HG03354 (cell line): ENCODE measurements around the gene HDAC4.

Source experiments
- ATAC-seq: cut with Tn5 transposase; IDR thresholded peaks from one replicate; pipeline ENCODE4 v1.9.1; 2021; ENCODE audit warnings: mild to moderate bottlenecking; ENCODE audit not compliant: unreplicated experiment, poor library complexity, severe bottlenecking

Gene HDAC4

GRCh38 chr2:239156516-239157265, 244.1 kb downstream of the HDAC4 start:
- ATAC-seq: no peak

DNA sequence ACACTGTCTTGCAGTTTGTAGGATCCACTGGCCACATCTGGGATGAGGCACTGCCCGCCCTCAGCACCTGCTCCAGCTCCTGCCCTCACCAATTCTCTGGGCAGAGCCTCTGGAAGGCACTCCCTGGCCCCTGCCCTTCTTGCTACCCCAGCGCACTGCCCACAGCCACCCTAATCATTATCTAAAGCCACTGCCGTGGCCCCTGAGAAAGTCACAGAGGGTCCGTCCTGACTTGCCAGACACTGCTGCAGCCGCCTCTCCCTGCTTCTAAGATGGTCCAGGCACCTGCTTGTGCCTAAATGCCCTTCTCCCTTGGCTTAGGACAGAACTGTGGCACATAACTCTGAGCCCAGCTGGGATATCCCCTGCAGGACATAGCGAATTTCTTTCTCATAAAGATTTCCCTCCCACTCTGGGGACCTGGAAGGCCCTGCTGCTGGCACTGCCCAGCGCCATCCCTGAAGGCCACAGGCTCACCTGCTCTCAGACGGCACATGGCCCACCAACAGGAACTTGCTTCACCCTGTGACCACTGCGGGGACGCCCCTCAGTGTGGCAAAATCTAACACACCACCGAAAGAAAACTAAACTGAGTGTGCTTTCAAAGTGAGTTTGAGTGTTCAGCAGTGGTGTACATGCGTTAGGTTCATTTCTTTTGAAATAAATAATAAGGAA, 244.9 kb downstream of the HDAC4 start:
- no peak for ATAC-seq

GRCh38 chr2:239154971-239155805, 245.6 kb downstream of the HDAC4 start:
- ATAC-seq: no peak

GRCh38 chr2:239153806-239154591, 246.8 kb downstream of the HDAC4 start:
- no peak for ATAC-seq

- ATAC-seq: no peak
Observed at GRCh38 chr2:239152916-239153305, 247.9 kb downstream of the HDAC4 start.

DNA sequence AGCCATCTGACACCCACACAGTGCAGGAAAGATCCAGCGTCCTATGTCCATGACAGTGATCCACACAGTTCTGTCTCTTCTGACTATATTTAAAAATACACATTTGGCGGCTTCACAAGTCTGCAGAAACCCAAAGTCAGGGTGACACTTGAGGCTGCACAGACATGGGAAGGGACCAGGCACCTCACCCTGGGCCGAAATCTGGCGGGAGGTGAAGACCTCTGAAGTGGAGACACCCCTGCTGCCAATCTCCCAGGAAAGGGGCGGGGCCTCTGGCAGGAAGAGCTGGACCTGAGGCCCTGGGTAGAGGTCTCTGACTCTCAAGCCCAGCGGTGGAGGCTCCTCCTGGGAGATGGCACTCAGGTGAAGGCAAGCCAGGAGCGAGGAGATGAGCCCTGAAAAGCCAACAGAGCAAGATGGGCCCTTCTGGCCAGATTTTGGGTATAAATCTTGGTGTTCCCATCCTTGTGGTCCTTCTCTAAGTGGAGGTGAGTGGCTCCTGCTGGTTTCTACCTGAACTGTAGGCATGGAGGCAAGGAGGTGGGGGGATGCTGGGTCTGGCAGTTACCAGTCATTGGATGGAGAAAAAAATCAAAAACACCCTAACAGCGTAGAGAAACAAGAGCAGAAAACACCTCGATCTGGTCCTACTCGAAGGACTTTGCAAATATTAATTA, 248.4 kb downstream of the HDAC4 start:
- no peak for ATAC-seq

DNA sequence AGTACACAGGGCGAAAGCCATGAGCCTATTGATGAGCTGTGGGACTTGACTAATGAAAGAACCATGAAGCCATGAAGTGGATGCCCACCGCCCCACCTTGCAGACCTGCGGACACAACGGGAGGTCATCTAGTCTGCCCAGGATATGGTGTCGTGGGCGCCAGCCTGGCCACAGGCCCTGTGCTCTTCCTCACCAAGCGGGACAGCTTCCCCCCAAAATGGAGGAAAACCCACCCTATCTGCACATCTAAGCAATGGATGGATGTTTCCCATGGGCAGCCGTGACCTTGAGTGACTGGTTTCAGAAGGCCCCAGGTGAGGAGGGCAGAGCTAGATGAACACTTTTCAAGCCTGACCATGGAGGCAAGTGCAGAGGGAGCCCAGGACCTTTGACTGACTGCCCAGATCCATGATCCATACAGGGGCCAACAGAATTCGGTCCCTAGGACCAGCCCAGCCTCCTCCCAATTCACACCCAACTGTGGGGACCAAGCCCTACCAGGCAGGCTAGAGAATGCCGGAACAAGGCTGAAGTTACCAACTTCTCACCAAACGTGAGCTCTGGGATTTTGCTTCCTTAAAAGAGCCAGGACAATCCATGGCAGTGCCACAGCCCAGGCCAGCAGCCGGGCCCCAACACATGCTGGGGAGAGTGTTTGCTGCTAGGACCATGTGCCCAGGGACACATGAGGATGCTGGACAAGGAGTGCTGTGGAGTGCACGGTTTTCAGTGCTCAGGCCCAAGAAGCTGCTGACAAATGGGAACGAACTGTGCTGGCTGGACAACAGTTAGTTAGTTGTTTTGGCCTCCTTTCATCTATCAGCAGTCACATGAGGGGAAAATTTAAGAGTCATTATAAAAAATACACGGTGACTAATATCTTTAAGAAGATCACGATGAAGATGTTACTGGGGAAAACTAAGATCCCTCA, 249.4 kb downstream of the HDAC4 start:
- no peak for ATAC-seq

DNA sequence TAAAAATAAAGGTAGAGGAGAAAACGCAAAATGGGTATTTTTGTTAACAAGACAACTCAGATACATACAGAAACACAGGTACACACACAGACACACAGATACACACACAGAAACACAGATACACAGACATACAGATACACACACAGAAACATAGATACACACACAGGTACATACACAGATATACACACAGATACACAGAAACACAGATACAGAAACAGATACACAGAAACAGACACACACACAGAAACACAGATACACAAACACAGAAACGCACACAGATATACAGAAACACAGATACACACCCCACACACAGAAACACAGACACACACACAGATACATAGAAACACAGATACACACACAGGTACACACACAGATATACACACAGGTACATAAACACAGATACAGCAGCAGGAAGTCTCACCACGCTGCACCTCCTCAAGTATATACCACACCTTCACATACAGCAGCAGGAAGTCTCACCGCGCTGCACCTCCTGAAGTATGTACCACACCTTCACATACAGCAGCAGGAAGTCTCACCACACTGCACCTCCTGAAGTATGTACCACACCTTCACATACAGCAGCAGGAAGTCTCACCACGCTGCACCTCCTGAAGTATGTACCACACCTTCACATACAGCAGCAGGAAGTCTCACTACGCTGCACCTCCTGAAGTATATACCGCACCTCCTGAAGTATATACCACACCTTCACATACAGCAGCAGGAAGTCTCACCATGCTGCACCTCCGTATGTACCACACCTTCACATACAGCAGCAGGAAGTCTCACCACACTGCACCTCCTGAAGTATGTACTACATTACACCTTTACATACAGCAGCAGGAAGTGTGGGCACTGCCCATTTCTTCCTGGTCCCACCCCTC, 250.5 kb downstream of the HDAC4 start:
- ATAC-seq: no peak

DNA sequence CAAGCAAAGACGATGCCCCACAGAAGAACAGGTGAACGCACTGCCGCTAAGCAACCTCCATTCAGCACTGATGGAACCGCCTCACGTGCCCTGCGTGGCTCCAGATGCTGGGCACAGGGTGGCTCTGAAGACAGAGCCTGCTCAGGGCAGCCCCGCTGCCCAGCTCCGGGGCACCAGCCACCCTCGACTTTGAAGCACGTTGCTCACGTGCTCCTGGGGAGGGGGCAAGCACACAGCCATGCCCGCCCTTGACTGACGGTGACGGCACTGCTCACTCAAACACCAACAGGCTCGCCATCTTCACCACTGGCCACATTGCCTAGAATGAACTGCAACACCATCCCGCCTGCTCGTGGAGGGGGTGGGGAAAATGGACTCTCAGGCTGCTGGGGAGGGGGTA, 251.3 kb downstream of the HDAC4 start:
- ATAC-seq: no peak

GRCh38 chr2:239148495-239149200, 252.2 kb downstream of the HDAC4 start:
- ATAC-seq: no peak

DNA sequence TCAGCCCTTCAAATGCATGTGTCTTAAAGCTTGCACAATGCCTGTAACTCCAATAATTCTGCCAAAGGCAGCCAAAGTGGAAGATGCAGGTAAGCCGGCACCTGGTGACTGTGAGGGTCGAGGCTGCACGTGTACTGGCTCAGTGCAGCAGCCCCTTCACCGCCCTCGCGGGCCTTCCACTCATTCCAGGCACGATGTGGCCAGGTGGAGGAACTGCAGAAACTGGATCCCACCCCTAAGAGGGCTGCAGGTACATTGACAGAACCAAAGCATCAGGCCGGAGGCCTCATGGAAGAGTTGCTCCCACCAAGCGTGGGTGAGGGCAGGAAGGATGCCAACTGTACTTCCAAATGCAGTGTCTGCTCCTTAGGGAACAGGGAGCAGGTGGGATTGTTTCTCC, 253.4 kb downstream of the HDAC4 start:
- ATAC-seq: no peak

DNA sequence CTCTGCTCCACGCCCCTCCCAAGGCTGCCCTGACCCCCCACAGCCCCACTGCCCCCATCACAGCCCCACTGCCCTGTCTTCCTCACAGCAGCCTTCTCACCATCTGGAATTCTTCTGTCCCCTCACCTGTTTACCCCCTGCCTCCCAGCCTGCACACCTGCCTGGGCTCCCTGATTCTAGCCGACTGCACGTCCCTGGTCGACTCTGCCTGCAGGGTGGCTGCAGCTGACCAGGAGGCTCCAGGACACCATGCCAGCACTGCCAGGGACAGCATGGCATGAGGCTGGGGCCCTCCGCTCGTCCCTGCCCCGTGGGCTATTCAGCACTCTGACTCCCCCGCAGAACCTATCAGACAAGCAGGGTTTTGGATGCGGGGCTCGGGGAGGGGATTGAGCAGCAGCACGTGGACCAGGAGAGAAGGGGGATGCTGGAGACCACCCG, 254.1 kb downstream of the HDAC4 start:
- ATAC-seq: no peak

- no peak for ATAC-seq
Observed at GRCh38 chr2:239146011-239146641, 254.7 kb downstream of the HDAC4 start.

- ATAC-seq: no peak
Observed at GRCh38 chr2:239145601-239146000, 255.2 kb downstream of the HDAC4 start.

GRCh38 chr2:239145106-239145505, 255.7 kb downstream of the HDAC4 start:
- no peak for ATAC-seq

- ATAC-seq: no peak
Observed at GRCh38 chr2:239144713-239144999, 256.2 kb downstream of the HDAC4 start.
